OCI-LY1 (cell line): ENCODE results near the gene AGBL1.

ENCODE experiments used
- EZH2 ChIP-seq: fragments of 200-600 bp; sonication (generic), shearing (Covaris generic); IDR thresholded peaks from 2 replicates; pipeline ENCODE4 v1.8.0; 2017; ENCODE audit warnings: borderline replicate concordance, mixed run types, mild to moderate bottlenecking, antibody characterized with exemption, low read length, moderate library complexity, mixed read lengths
- TF ChIP-seq, protein P1 (sequence below): fragments of 200-600 bp; sonication (generic), shearing (Covaris generic); IDR thresholded peaks from 2 replicates; pipeline ENCODE4 v1.5.1; 2017; ENCODE audit warnings: mild to moderate bottlenecking, antibody characterized with exemption, low read length, moderate library complexity, mixed read lengths

- TF ChIP-seq, protein P1, sequence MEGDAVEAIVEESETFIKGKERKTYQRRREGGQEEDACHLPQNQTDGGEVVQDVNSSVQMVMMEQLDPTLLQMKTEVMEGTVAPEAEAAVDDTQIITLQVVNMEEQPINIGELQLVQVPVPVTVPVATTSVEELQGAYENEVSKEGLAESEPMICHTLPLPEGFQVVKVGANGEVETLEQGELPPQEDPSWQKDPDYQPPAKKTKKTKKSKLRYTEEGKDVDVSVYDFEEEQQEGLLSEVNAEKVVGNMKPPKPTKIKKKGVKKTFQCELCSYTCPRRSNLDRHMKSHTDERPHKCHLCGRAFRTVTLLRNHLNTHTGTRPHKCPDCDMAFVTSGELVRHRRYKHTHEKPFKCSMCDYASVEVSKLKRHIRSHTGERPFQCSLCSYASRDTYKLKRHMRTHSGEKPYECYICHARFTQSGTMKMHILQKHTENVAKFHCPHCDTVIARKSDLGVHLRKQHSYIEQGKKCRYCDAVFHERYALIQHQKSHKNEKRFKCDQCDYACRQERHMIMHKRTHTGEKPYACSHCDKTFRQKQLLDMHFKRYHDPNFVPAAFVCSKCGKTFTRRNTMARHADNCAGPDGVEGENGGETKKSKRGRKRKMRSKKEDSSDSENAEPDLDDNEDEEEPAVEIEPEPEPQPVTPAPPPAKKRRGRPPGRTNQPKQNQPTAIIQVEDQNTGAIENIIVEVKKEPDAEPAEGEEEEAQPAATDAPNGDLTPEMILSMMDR: no peak
- TF ChIP-seq EZH2: no peak
These were observed 493.8 kb downstream of the AGBL1 start for GRCh38 chr15:86573476-86573875.
